Measurements from ENCODE around the gene MAML1.
A peak's percentile ranks its signal among the peaks of the same experiment; 100 is the strongest.

Gene MAML1

DNA sequence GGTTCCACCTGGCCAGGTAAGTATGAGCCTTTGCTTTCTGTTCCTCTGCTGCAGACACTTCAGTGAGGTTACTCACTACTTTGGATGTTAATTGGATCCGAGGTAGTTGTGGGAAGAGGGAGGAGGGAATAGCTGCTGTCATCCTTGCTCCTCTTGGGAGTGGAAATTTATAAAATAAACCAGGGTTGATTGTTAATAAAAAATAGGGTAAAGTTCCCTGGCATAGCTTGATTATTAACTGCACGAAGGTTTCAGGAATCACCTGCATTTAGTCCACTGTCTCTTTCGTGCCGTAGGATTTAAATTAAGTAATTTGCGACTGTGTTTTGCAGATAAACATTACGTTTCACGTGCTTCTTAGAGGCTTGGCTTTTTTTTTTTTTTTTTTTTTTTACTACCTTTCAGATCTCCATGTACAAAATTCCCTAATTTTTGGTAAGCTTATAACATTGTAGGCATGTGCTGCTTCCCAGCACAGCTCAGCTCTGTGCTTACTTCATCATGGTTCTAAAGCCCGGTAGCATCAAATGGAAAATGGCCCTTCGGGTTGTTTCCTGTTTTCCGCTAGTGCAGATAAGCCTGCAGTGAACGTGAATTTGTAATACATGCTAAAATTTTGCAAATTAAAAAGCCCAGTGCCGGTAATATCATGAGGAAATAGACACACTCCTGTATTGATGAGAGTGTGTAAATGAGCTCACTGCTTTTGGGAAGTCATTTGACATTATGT is 34.3 kb downstream of the MAML1 start:
- Mint-ChIP-seq H3K9me3 (no peaks in the 10 kb centered on the region), H3K27me3 (no peaks in the 10 kb centered on the region), H3K4me1 (peaks cover 25% of the 10 kb centered on the region), H3K4me3 (no peak overlapping the region), H3K36me3 (peaks cover 39% of the 10 kb centered on the region), H3K27ac (no peak overlapping the region)
- no peak for DNase-seq
- CTCF ChIA-PET, result interaction anchor here (0.9 to 1.2 kb wide), 2 partner anchors 17 to 70 kb away, joined by 3 to 4 read pairs; no protein-coding TSS in a partner anchor

- Mint-ChIP-seq H3K27me3 (no peaks in the 10 kb centered on the region), H3K36me3 (peaks cover 40% of the 10 kb centered on the region), H3K27ac (no peak overlapping the region), H3K4me3 (no peak overlapping the region), H3K9me3 (no peaks in the 10 kb centered on the region), H3K4me1 (peaks cover 18% of the 10 kb centered on the region)
- CTCF ChIA-PET, result interaction anchor here (0.9 to 1.2 kb wide), 2 partner anchors 17 to 69 kb away, joined by 3 to 4 read pairs; no protein-coding TSS in a partner anchor
- no peak for DNase-seq
Measured at GRCh38 chr5:179767496-179768100, 35.0 kb downstream of the MAML1 start.

- H3K36me3 Mint-ChIP-seq, result peaks cover 44% of the 10 kb centered on the region
- H3K9me3 Mint-ChIP-seq, result no peaks in the 10 kb centered on the region
- peaks cover 9% of the 10 kb centered on the region for H3K4me1 Mint-ChIP-seq
- no peak for DNase-seq
- H3K27ac Mint-ChIP-seq, result no peak overlapping the region
- CTCF ChIA-PET, result no interaction called here
- no peaks in the 10 kb centered on the region for H3K27me3 Mint-ChIP-seq
- no peak overlapping the region for H3K4me3 Mint-ChIP-seq
Measured at GRCh38 chr5:179768326-179769085, 35.9 kb downstream of the MAML1 start.

DNA sequence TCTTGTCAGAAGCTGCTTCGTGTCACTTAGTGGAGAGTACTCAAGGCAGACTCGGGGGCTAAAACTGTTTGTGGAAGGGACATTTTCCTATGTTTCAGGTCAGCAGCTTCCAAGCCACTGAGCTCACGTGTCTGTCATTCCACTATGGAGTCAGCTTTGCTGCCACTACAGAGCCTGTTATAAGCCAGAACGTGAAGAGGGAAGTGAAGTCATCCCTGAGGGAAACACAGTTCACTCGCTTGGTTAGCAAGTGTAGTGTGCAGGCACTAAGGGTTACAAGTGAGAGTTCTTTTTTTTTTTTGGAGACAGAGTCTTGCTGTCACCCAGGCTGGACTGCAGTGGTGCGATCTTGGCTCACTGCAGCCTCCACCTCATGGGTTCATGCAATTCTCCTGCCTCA is 36.6 kb downstream of the MAML1 start:
- peaks cover 6% of the 10 kb centered on the region for H3K4me1 Mint-ChIP-seq
- peaks cover 49% of the 10 kb centered on the region for H3K36me3 Mint-ChIP-seq
- CTCF ChIA-PET, result no interaction called here
- no peaks in the 10 kb centered on the region for H3K9me3 Mint-ChIP-seq
- H3K4me3 Mint-ChIP-seq, result no peak overlapping the region
- no peak for DNase-seq
- H3K27ac Mint-ChIP-seq, result no peak overlapping the region
- no peaks in the 10 kb centered on the region for H3K27me3 Mint-ChIP-seq

GRCh38 chr5:179769796-179770195 is 37.2 kb downstream of the MAML1 start:
- DNase-seq, result no peak
- peaks cover 52% of the 10 kb centered on the region for H3K36me3 Mint-ChIP-seq
- H3K27me3 Mint-ChIP-seq, result no peaks in the 10 kb centered on the region
- CTCF ChIA-PET, result no interaction called here
- no peak overlapping the region for H3K4me3 Mint-ChIP-seq
- no peaks in the 10 kb centered on the region for H3K9me3 Mint-ChIP-seq
- H3K4me1 Mint-ChIP-seq, result peaks cover 6% of the 10 kb centered on the region
- H3K27ac Mint-ChIP-seq, result no peak overlapping the region

DNA sequence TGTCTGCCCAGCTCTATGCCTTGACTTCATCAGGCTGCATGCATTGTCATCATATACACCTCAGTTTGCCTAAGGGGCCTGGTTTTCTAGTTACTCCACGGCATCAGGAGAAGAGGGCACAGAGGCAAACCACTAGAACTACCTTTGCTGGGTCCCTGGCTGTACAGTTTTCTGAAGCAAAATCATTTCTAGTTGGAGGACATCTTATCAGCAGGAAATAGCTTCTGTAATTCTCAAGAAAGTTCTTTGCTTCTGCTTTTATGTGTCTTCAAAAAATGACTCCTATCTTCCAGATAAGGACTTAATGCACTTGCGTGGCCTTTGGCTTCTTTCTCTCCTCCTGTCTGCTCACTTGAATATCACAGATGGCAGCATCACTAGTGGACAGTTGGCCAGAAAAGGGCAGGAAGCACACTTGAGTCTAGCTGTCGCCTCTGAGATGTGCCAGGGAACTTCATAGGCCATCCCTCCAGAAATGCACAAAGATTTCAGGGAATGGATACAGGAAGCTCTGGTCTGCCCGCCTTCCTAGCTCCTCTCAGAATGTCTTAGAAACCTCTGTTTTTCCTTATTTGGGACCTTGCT is 38.8 kb downstream of the MAML1 start:
- H3K27ac Mint-ChIP-seq, result no peak overlapping the region
- DNase-seq, result no peak
- H3K4me3 Mint-ChIP-seq, result no peak overlapping the region
- no peaks in the 10 kb centered on the region for H3K27me3 Mint-ChIP-seq
- CTCF ChIA-PET, result interaction anchor here (2.2 kb wide), 1 partner anchor 9 kb away, joined by 12 read pairs; no protein-coding TSS in a partner anchor
- H3K4me1 Mint-ChIP-seq, result no peaks in the 10 kb centered on the region
- H3K9me3 Mint-ChIP-seq, result no peaks in the 10 kb centered on the region
- H3K36me3 Mint-ChIP-seq, result peaks cover 51% of the 10 kb centered on the region

GRCh38 chr5:179772351-179772750 is 39.7 kb downstream of the MAML1 start:
- H3K36me3 Mint-ChIP-seq, result peaks cover 52% of the 10 kb centered on the region
- H3K9me3 Mint-ChIP-seq, result no peaks in the 10 kb centered on the region
- CTCF ChIA-PET, result interaction anchor here (1.7 to 2.2 kb wide), 2 partner anchors 8 to 10 kb away, joined by 4 to 12 read pairs; no protein-coding TSS in a partner anchor
- no peak for DNase-seq
- no peaks in the 10 kb centered on the region for H3K27me3 Mint-ChIP-seq
- H3K27ac Mint-ChIP-seq, result peak overlapping the region; percentile 42
- H3K4me1 Mint-ChIP-seq, result no peaks in the 10 kb centered on the region
- no peak overlapping the region for H3K4me3 Mint-ChIP-seq

DNA sequence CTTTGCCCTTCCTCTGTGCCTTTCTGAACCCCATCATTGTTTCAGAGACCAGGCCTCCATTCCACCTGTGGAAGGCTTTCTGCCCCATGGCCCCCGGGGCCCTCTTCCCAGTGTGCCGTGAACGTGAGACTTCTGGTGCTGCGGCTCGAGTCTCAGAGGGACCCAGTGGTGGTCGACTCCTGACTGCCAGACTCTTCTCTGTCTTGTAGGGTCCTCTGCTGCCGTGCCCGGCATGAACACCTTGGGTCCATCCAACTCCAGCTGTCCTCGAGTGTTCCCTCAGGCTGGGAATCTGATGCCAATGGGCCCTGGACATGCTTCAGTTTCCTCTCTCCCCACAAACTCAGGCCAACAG is 41.0 kb downstream of the MAML1 start:
- Mint-ChIP-seq H3K9me3 (no peaks in the 10 kb centered on the region), H3K4me3 (no peak overlapping the region), H3K27me3 (no peaks in the 10 kb centered on the region), H3K27ac (no peak overlapping the region), H3K36me3 (peaks cover 51% of the 10 kb centered on the region), H3K4me1 (no peaks in the 10 kb centered on the region)
- CTCF ChIA-PET, result interaction anchor here (1.7 to 3.6 kb wide), 2 partner anchors 10 to 11 kb away, joined by 4 to 17 read pairs; no protein-coding TSS in a partner anchor
- DNase-seq, result no peak

DNA sequence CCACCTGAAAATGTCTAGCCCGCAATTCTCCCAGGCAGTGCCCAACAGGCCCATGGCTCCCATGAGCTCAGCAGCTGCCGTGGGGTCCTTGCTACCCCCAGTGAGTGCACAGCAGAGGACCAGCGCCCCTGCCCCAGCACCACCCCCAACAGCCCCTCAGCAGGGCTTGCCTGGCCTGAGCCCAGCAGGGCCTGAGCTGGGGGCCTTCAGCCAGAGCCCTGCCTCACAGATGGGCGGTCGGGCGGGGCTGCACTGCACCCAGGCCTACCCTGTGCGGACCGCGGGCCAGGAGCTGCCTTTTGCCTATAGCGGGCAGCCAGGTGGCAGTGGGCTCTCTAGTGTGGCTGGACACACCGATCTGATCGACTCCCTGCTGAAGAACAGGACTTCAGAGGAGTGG is 41.8 kb downstream of the MAML1 start:
- H3K36me3 Mint-ChIP-seq, result peaks cover 50% of the 10 kb centered on the region
- H3K4me3 Mint-ChIP-seq, result no peak overlapping the region
- CTCF ChIA-PET, result interaction anchor here (3.6 kb wide), 1 partner anchor 11 kb away, joined by 17 read pairs; no protein-coding TSS in a partner anchor

DNA sequence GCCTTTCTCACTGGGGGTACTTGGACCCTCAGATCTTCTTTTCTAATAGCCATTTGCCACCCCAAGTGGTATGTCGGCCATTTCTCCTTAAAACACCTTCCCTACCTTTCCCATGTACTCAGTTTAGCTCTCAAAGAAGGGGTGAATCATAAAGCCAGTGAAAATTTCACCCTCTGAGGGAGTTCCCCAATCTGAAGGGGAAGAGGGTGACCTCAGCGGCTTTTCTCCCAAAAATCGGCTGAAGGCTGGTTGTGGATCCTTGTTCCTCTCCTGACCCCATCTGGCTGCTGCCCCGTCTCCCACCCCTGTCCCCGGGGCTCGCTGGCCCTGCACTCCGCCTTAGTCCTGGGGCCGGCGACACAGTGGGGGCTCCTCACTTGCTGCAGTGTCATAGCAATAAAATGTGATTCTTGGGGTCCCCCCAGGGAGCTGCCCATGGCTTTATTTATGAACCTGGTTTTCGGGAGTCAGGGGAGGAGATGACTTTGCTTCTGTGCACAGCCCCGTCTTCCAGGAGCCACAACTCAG is 43.9 kb downstream of the MAML1 start:
- no peaks in the 10 kb centered on the region for H3K4me1 Mint-ChIP-seq
- H3K36me3 Mint-ChIP-seq, result peaks cover 37% of the 10 kb centered on the region
- H3K27ac Mint-ChIP-seq, result no peak overlapping the region
- no peaks in the 10 kb centered on the region for H3K9me3 Mint-ChIP-seq
- no peak overlapping the region for H3K4me3 Mint-ChIP-seq
- H3K27me3 Mint-ChIP-seq, result no peaks in the 10 kb centered on the region
- CTCF ChIA-PET, result interaction anchor here (2.5 to 3.6 kb wide), 2 partner anchors 14 to 25 kb away, joined by 8 to 17 read pairs; no protein-coding TSS in a partner anchor
- DNase-seq, result no peak

More for the DNA sequence above, 41.8 kb downstream of the MAML1 start:
- no peak for DNase-seq
- no peaks in the 10 kb centered on the region for H3K27me3 Mint-ChIP-seq
- H3K27ac Mint-ChIP-seq, result no peak overlapping the region
- H3K4me1 Mint-ChIP-seq, result no peaks in the 10 kb centered on the region
- no peaks in the 10 kb centered on the region for H3K9me3 Mint-ChIP-seq

DNA sequence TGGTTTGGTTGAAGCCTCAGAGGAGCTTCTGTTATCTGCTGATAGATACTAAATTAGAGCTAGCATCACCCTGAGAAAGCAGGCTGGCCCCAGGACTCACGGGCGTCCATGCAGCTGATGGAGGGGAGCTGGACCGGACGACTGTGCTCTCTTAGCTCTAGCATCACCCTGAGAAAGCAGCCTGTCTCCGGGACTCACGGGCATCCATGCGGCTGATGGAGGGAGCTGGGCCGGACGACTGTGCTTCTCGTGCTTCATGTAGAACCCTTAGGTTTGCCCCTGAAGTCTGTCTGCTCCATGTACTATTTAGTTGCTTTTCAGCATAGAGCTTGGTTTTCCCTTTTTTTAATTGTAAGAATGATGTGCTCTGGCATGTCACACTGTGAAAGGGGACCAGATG is 44.8 kb downstream of the MAML1 start:
- DNase-seq, result no peak
- H3K9me3 Mint-ChIP-seq, result no peaks in the 10 kb centered on the region
- peaks cover 34% of the 10 kb centered on the region for H3K36me3 Mint-ChIP-seq
- H3K4me3 Mint-ChIP-seq, result no peak overlapping the region
- CTCF ChIA-PET, result interaction anchor here (2.5 to 3.6 kb wide), 2 partner anchors 14 to 24 kb away, joined by 8 to 17 read pairs; no protein-coding TSS in a partner anchor
- no peaks in the 10 kb centered on the region for H3K4me1 Mint-ChIP-seq
- no peak overlapping the region for H3K27ac Mint-ChIP-seq
- no peaks in the 10 kb centered on the region for H3K27me3 Mint-ChIP-seq

- Mint-ChIP-seq H3K4me3 (no peak overlapping the region), H3K9me3 (no peaks in the 10 kb centered on the region), H3K27ac (no peak overlapping the region), H3K4me1 (no peaks in the 10 kb centered on the region), H3K36me3 (peaks cover 33% of the 10 kb centered on the region), H3K27me3 (no peaks in the 10 kb centered on the region)
- no peak for DNase-seq
- CTCF ChIA-PET, result interaction anchor here (2.5 kb wide), 1 partner anchor 24 kb away, joined by 8 read pairs; no protein-coding TSS in a partner anchor
Measured at GRCh38 chr5:179777909-179778308, 45.3 kb downstream of the MAML1 start.

- H3K4me1 Mint-ChIP-seq, result no peaks in the 10 kb centered on the region
- no peak overlapping the region for H3K27ac Mint-ChIP-seq
- DNase-seq, result no peak
- H3K36me3 Mint-ChIP-seq, result peaks cover 27% of the 10 kb centered on the region
- CTCF ChIA-PET, result interaction anchor here (2.5 kb wide), 1 partner anchor 23 kb away, joined by 8 read pairs; no protein-coding TSS in a partner anchor
- H3K27me3 Mint-ChIP-seq, result no peaks in the 10 kb centered on the region
- no peaks in the 10 kb centered on the region for H3K9me3 Mint-ChIP-seq
- H3K4me3 Mint-ChIP-seq, result no peak overlapping the region
Measured at GRCh38 chr5:179778591-179778990, 46.0 kb downstream of the MAML1 start.

DNA sequence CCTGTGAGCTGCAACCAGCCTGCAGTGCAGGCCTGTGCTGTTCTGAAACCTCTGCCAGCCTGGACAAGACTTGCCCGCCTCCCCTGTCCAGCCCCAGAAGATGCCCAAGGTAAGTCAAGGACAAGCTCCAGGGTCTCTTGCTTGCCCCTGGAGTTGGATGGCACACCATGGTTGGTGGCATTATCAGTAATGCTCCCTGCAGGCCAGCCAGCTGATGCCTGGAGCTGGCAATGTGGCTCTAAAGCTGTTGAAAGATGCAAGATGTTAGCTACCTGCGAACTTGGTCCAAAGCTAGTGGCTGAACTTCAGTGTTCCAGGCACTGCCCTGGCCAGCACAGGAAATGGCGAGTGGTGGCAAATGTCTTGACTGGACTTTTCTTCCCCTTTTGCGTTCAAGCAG is 47.2 kb downstream of the MAML1 start:
- DNase-seq, result no peak
- no peaks in the 10 kb centered on the region for H3K9me3 Mint-ChIP-seq
- no peak overlapping the region for H3K27ac Mint-ChIP-seq
- peaks cover 19% of the 10 kb centered on the region for H3K36me3 Mint-ChIP-seq
- H3K4me3 Mint-ChIP-seq, result no peak overlapping the region
- no peaks in the 10 kb centered on the region for H3K4me1 Mint-ChIP-seq
- H3K27me3 Mint-ChIP-seq, result no peaks in the 10 kb centered on the region
- CTCF ChIA-PET, result interaction anchor here (1.8 kb wide), 1 partner anchor 17 kb away, joined by 6 read pairs; no protein-coding TSS in a partner anchor
